DND-41 (cell line): ENCODE data around the gene TPRG1.

Experiments used
- ATAC-seq: fragments of 200-7000 bp; cut with Tn5 transposase; 3 replicates; pipeline ENCODE4 v1.9.1; 2021; ENCODE audit warnings: low read depth; ENCODE audit not compliant: insufficient read depth
- DNase-seq: peaks from one replicate; pipeline ENCODE4 v3.0.0-alpha.2; 2020
- H2AFZ ChIP-seq: 2 replicates; pipeline ENCODE4 v1.6.0; 2012; ENCODE audit warnings: low read depth, low read length
- H3K27ac ChIP-seq: 2 replicates; pipeline ENCODE4 v1.5.1; 2012; ENCODE audit warnings: low read length, inconsistent platforms
- H3K27me3 ChIP-seq: fragments of 200-600 bp; sonication (generic); 2 replicates; pipeline ENCODE4 v1.6.0; 2012; ENCODE audit warnings: low read length, mild to moderate bottlenecking, inconsistent platforms; ENCODE audit not compliant: insufficient read depth, poor library complexity
- H3K36me3 ChIP-seq: 2 replicates; pipeline ENCODE4 v1.5.1; 2012; ENCODE audit warnings: low read length, inconsistent platforms; ENCODE audit not compliant: insufficient read depth
- H3K4me1 ChIP-seq: 2 replicates; pipeline ENCODE4 v1.5.1; 2012; ENCODE audit warnings: mild to moderate bottlenecking, low read length; ENCODE audit not compliant: insufficient read depth
- H3K4me2 ChIP-seq: 2 replicates; pipeline ENCODE4 v1.6.0; 2012; ENCODE audit warnings: mild to moderate bottlenecking, moderate library complexity, low read length, inconsistent platforms; ENCODE audit not compliant: insufficient read depth
- H3K4me3 ChIP-seq, 2 experiments: fragments of 200-600 bp in 1 of 2; shearing (Covaris generic) in 1 of 2; 2 replicates each; pipeline ENCODE4 v1.5.1; 2012 to 2016; ENCODE audit warnings: inconsistent platforms in 2 of 2, low read length in 2 of 2, mild to moderate bottlenecking in 2 of 2, low read depth in 1 of 2, moderate library complexity in 1 of 2
- H3K79me2 ChIP-seq: 2 replicates; pipeline ENCODE4 v1.6.0; 2012; ENCODE audit warnings: low read length, inconsistent platforms; ENCODE audit not compliant: insufficient read depth
- H3K9ac ChIP-seq: 2 replicates; pipeline ENCODE4 v1.6.0; 2012; ENCODE audit warnings: low read depth, mild to moderate bottlenecking, inconsistent platforms, low read length, moderate library complexity
- H3K9me3 ChIP-seq: 2 replicates; pipeline ENCODE4 v1.5.1; 2012; ENCODE audit warnings: low read length, moderate library complexity, mild to moderate bottlenecking, inconsistent platforms; ENCODE audit not compliant: insufficient read depth, severe bottlenecking
- H4K20me1 ChIP-seq: 2 replicates; pipeline ENCODE4 v1.6.0; 2012; ENCODE audit warnings: low read length; ENCODE audit not compliant: insufficient read depth
- EZH2 ChIP-seq: IDR thresholded peaks from 3 replicates; pipeline ENCODE4 v1.6.1; 2012; ENCODE audit warnings: borderline replicate concordance, low read depth, mild to moderate bottlenecking, moderate library complexity, low read length, inconsistent platforms; ENCODE audit not compliant: severe bottlenecking
- TF ChIP-seq, protein P1 (sequence below): IDR thresholded peaks from 2 replicates; pipeline ENCODE4 v1.5.1; 2012; ENCODE audit warnings: borderline replicate concordance, low read length, moderate library complexity, mild to moderate bottlenecking; ENCODE audit not compliant: poor library complexity, severe bottlenecking; ENCODE audit errors: extremely low read depth

TPRG1 gene

DNA sequence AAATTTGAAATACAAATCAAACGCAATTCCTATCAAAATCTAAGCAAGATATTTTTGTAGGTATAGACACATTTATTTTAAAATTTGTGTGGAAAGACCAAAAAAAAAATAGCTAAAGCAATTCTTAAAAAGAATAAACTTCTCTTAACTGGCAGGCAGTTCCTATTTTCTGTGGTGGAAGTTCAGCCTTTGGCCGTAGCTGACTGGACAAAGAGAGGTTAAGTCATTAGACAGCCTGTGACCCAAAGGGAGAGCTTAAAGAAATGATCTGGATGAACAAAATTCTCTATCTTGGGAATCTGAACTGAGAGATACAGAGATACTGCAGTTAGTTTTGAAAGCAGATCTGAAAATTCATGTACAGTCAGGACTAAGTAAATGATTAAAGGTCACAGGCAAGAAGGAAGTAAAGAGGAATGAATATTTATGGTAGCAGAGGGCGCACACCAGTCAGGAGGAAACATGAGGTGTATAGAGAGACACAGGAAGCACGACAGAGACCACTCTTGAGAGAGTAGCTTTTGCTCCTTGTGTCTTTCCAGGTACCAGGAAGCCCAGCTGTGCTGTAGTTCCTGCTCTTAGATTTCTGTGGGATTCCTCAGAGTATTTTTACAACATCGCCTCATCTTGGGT lies 57.5 kb downstream of the TPRG1 start:
- Histone ChIP-seq H4K20me1 (no peaks in the 10 kb centered on the region), H3K27me3 (peaks cover 24% of the 10 kb centered on the region), H3K36me3 (no peaks in the 10 kb centered on the region), H3K4me2 (no peak overlapping the region), H3K79me2 (no peaks in the 10 kb centered on the region), H3K4me3 (no peak overlapping the region), H2AFZ (no peak overlapping the region), H3K9me3 (no peaks in the 10 kb centered on the region), H3K27ac (no peak overlapping the region), H3K9ac (no peak overlapping the region), H3K4me1 (no peaks in the 10 kb centered on the region)
- no peak for TF ChIP-seq EZH2
- TF ChIP-seq, protein P1, sequence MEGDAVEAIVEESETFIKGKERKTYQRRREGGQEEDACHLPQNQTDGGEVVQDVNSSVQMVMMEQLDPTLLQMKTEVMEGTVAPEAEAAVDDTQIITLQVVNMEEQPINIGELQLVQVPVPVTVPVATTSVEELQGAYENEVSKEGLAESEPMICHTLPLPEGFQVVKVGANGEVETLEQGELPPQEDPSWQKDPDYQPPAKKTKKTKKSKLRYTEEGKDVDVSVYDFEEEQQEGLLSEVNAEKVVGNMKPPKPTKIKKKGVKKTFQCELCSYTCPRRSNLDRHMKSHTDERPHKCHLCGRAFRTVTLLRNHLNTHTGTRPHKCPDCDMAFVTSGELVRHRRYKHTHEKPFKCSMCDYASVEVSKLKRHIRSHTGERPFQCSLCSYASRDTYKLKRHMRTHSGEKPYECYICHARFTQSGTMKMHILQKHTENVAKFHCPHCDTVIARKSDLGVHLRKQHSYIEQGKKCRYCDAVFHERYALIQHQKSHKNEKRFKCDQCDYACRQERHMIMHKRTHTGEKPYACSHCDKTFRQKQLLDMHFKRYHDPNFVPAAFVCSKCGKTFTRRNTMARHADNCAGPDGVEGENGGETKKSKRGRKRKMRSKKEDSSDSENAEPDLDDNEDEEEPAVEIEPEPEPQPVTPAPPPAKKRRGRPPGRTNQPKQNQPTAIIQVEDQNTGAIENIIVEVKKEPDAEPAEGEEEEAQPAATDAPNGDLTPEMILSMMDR, result no peak
- 0 out of 3 replicates have a peak, but pooled peaks have one; percentile 14 for ATAC-seq
- DNase-seq, result no peak

DNA sequence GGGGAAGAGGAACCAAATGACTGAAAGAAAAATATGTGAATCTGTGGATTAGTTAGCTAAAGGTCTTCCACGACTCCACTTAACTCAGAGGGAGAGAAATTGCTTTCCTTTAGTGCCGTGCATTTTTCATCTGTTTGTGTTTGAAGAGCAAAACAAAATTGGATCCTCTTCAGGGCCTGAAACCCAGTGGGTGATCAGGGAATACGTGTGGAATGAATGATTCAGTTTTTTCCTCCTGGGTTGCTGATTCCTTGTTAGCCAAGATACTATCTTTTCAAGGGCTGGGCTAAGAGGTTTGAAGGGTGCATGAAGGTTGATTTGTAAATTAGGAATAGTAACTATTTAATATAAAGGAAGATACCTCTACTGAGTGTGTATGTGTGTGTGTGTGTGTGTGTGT lies 61.0 kb downstream of the TPRG1 start:
- no peak overlapping the region for H3K4me3 ChIP-seq
- no peaks in the 10 kb centered on the region for H4K20me1 ChIP-seq
- TF ChIP-seq, protein P1, result no peak
- no peak for TF ChIP-seq EZH2
- no peaks in the 10 kb centered on the region for H3K79me2 ChIP-seq
- H3K4me1 ChIP-seq, result no peaks in the 10 kb centered on the region
- no peak overlapping the region for H3K9ac ChIP-seq
- ATAC-seq (0 out of 3 replicates have a peak, but pooled peaks have one; percentile 5), DNase-seq (no peak)
- no peaks in the 10 kb centered on the region for H3K36me3 ChIP-seq
- no peak overlapping the region for H2AFZ ChIP-seq
- no peak overlapping the region for H3K27ac ChIP-seq
- H3K4me2 ChIP-seq, result no peak overlapping the region
- H3K27me3 ChIP-seq, result peaks cover 39% of the 10 kb centered on the region
- no peaks in the 10 kb centered on the region for H3K9me3 ChIP-seq

DNA sequence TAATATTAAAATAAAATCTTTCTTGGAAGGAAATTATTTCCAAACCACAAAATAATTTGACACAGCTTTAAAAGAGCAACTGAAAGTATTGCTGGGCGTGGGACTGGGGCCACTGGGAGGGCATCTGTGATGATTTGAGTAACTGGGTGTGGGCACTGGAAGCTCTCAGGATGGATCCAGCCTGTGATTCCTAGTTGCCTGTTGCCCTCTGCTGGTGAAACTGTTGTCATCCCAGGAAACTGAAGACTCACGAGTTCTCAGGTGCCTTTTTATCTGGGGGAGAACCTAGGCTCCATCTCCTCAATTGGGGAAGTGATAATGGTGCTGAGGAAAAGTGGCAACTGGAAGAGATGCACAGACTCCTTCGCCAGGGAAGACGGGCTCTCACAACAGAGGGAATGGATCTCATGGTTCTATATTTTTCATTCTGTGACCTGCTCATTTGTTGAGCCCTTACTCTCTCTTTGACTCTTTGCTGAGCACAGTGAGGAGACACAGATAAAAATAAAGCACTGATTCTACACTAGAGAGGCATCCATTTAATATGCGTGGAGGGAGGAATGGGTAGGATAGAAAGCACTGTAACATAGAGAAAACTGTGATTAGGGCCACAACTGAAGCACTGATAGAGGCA lies 61.6 kb downstream of the TPRG1 start:
- H3K9ac ChIP-seq, result no peak overlapping the region
- ATAC-seq (peak; percentile 85), DNase-seq (peak; percentile 49)
- no peaks in the 10 kb centered on the region for H3K79me2 ChIP-seq
- no peak overlapping the region for H3K4me3 ChIP-seq
- H3K9me3 ChIP-seq, result no peaks in the 10 kb centered on the region
- no peaks in the 10 kb centered on the region for H3K4me1 ChIP-seq
- peaks cover 40% of the 10 kb centered on the region for H3K27me3 ChIP-seq
- no peak overlapping the region for H2AFZ ChIP-seq
- H3K4me2 ChIP-seq, result no peak overlapping the region
- no peaks in the 10 kb centered on the region for H4K20me1 ChIP-seq
- H3K27ac ChIP-seq, result no peak overlapping the region
- H3K36me3 ChIP-seq, result no peaks in the 10 kb centered on the region
- TF ChIP-seq EZH2, result no peak
- TF ChIP-seq, protein P1, result peak; percentile 71
